Neural progenitor cell (in vitro differentiated cells): Measurements from ENCODE around the gene ODF2L.

Source experiments
- EZH2 ChIP-seq: fragments of 200-600 bp; sonication (generic); IDR thresholded peaks from 2 replicates; pipeline ENCODE4 v1.6.1; 2017; ENCODE audit warnings: antibody characterized with exemption, mild to moderate bottlenecking, moderate library complexity
- EZH2phosphoT487 ChIP-seq: fragments of 200-600 bp; sonication (generic); IDR thresholded peaks from 2 replicates; pipeline ENCODE4 v1.6.1; 2017; ENCODE audit warnings: antibody characterized with exemption
- TF ChIP-seq, protein P1 (sequence below): fragments of 200-600 bp; sonication (generic); IDR thresholded peaks from 2 replicates; pipeline ENCODE4 v1.5.1; 2017; ENCODE audit warnings: antibody characterized with exemption, mild to moderate bottlenecking

DNA sequence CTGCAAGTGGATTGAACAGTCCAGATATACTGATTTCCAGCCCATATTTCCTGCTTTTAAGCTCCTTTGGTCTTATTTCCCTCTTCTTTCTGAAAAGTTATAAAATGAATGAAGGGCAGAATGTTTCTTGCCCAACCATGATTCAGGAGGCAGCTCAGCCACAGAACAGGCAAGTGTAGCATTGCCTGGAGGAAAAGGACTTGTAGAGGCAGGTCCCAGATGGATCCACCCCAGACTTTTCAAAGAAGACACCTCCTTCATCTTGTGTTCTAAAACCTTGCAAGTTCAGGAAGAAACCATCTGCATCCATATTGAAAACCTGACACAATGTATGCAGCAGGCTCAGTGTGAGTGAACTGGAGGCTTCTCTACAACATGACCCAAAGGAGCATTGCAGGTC is 27.8 kb upstream of the ODF2L start, which contains the start of gene CLCA2:
- TF ChIP-seq, protein P1, sequence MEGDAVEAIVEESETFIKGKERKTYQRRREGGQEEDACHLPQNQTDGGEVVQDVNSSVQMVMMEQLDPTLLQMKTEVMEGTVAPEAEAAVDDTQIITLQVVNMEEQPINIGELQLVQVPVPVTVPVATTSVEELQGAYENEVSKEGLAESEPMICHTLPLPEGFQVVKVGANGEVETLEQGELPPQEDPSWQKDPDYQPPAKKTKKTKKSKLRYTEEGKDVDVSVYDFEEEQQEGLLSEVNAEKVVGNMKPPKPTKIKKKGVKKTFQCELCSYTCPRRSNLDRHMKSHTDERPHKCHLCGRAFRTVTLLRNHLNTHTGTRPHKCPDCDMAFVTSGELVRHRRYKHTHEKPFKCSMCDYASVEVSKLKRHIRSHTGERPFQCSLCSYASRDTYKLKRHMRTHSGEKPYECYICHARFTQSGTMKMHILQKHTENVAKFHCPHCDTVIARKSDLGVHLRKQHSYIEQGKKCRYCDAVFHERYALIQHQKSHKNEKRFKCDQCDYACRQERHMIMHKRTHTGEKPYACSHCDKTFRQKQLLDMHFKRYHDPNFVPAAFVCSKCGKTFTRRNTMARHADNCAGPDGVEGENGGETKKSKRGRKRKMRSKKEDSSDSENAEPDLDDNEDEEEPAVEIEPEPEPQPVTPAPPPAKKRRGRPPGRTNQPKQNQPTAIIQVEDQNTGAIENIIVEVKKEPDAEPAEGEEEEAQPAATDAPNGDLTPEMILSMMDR: no peak
- TF ChIP-seq EZH2 (no peak), EZH2phosphoT487 (no peak)
